Measurements from ENCODE around the gene GPRC5A.

GPRC5A gene

DNA sequence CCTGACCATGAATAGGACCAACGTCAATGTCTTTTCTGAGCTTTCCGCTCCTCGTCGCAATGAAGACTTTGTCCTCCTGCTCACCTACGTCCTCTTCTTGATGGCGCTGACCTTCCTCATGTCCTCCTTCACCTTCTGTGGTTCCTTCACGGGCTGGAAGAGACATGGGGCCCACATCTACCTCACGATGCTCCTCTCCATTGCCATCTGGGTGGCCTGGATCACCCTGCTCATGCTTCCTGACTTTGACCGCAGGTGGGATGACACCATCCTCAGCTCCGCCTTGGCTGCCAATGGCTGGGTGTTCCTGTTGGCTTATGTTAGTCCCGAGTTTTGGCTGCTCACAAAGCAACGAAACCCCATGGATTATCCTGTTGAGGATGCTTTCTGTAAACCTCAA, 17.3 kb downstream of the GPRC5A start:
- Histone ChIP-seq H3K27me3 (ENCODE audit: control insufficient read depth, insufficient read depth, low read length, poor library complexity, severe bottlenecking) (no peaks in the 10 kb centered on the region), H3K27ac (ENCODE audit: insufficient read depth, low read depth, low read length, poor library complexity, severe bottlenecking) (no peak overlapping the region), H3K4me3 (ENCODE audit: insufficient read depth, low read depth, low read length) (no peak overlapping the region), H3K9me3 (ENCODE audit: control insufficient read depth, low read length) (no peaks in the 10 kb centered on the region), H3K4me1 (ENCODE audit: control insufficient read depth, insufficient read depth, low read length) (peaks cover under 1% of the 10 kb centered on the region), H3K36me3 (ENCODE audit: control insufficient read depth, insufficient read depth, low read length) (no peaks in the 10 kb centered on the region)
- WGBS, 2 experiments = 94 to 96% methylated on average over 12 of the region's 12 CpGs

DNA sequence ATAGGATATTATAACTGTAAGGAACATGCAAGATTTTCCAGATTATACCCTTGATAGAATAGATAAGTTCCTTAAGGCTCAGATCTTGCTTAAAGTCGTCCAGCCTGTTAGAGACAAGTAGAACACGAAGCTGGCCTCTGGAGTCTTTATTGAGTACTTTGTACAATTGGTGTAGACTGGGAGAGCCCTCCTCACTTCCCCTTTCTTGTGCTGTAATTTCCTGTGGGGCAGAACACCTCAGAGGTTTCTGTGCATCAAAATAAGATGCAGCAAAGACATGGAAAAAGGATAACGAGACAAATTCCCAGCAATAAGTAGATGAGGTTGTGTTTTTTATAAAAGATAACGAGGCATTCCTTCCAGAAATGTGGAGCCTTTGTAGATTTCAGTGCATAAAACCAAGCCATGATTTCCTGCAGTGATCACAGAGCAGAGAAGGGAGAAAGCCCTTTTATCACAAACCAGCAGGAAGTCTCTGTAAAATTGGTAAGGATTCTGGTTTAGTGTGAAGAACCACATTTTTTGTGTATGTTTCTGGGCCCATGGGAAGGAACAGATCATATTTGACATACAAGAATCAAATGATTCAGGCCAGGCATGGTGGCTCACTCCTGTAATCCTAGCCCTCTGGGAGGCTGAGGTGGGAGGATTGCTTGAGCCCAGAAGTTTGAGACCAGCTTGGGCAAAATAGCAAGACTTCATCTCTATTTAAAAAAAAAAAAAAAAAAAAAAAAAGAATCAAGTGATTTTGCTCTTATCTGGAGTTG, 18.0 kb downstream of the GPRC5A start:
- Histone ChIP-seq H3K4me3 (ENCODE audit: insufficient read depth, low read depth, low read length) (no peak overlapping the region), H3K27me3 (ENCODE audit: control insufficient read depth, insufficient read depth, low read length, poor library complexity, severe bottlenecking) (no peaks in the 10 kb centered on the region), H3K4me1 (ENCODE audit: control insufficient read depth, insufficient read depth, low read length) (peaks cover 6% of the 10 kb centered on the region), H3K27ac (ENCODE audit: insufficient read depth, low read depth, low read length, poor library complexity, severe bottlenecking) (no peak overlapping the region), H3K9me3 (ENCODE audit: control insufficient read depth, low read length) (no peaks in the 10 kb centered on the region), H3K36me3 (ENCODE audit: control insufficient read depth, insufficient read depth, low read length) (no peaks in the 10 kb centered on the region)
- 87 to 88% methylated on average over 4 of the region's 4 CpGs for WGBS, 2 experiments

DNA sequence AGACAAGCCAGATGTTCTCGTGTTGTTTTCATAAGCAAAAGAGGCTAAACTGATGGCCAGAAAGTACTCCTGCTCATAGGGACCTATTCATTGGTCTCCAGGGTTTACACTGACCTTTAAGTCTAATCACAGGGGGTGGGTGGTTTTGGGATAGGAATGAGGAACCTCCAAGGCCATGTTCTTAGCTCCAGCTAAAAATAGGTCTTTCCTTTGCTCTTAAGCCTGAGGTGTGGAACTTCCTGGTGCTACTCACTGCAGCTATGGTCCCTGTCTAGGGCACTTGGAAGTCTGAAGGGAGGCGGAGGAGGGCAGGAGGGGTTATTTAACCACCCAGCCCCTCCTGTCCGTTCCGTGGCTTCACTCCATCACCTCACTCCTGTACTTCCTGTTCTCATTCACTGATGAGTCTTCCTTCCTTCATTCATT, 18.6 kb downstream of the GPRC5A start:
- Histone ChIP-seq H3K9me3 (ENCODE audit: control insufficient read depth, low read length) (no peaks in the 10 kb centered on the region), H3K27ac (ENCODE audit: insufficient read depth, low read depth, low read length, poor library complexity, severe bottlenecking) (no peak overlapping the region), H3K4me3 (ENCODE audit: insufficient read depth, low read depth, low read length) (no peak overlapping the region), H3K36me3 (ENCODE audit: control insufficient read depth, insufficient read depth, low read length) (no peaks in the 10 kb centered on the region), H3K27me3 (ENCODE audit: control insufficient read depth, insufficient read depth, low read length, poor library complexity, severe bottlenecking) (no peaks in the 10 kb centered on the region), H3K4me1 (ENCODE audit: control insufficient read depth, insufficient read depth, low read length) (peaks cover 6% of the 10 kb centered on the region)
- WGBS, 2 experiments = 91 to 92% methylated on average over 4 of the region's 4 CpGs

DNA sequence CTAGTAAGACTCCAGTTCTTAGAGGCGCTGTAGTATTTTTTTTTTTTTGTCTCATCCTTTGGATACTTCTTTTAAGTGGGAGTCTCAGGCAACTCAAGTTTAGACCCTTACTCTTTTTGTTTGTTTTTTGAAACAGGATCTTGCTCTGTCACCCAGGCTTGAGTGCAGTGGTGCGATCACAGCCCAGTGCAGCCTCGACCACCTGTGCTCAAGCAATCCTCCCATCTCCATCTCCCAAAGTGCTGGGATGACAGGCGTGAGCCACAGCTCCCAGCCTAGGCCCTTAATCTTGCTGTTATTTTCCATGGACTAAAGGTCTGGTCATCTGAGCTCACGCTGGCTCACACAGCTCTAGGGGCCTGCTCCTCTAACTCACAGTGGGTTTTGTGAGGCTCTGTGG, 21.3 kb downstream of the GPRC5A start:
- H3K27me3 ChIP-seq (ENCODE audit: control insufficient read depth, insufficient read depth, low read length, poor library complexity, severe bottlenecking) = no peaks in the 10 kb centered on the region
- H3K4me3 ChIP-seq (ENCODE audit: insufficient read depth, low read depth, low read length) = no peak overlapping the region
- H3K36me3 ChIP-seq (ENCODE audit: control insufficient read depth, insufficient read depth, low read length) = no peaks in the 10 kb centered on the region
- H3K27ac ChIP-seq (ENCODE audit: insufficient read depth, low read depth, low read length, poor library complexity, severe bottlenecking) = no peak overlapping the region
- 90 to 92% methylated on average over 5 of the region's 5 CpGs for WGBS, 2 experiments
- no peaks in the 10 kb centered on the region for H3K9me3 ChIP-seq (ENCODE audit: control insufficient read depth, low read length)
- H3K4me1 ChIP-seq (ENCODE audit: control insufficient read depth, insufficient read depth, low read length) = peaks cover 6% of the 10 kb centered on the region

DNA sequence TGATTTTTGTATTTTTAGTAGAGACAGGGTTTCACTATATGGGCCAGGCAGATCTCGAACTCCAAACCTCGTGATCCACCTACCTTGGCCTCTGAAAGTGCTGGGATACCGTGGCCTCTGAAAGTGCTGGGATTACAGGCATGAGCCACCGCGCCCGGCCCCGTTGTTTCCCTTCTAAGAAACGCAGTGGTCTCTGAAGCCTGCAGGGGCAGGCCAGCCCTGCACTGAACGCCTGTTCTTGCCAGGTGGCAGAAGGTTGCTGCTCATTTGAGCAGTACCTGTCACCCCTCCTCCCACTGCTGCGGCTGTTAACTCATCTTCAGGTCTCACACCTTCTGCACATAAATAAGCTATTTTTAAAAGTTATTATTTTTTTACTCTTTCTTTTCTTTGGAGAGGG, 24.3 kb downstream of the GPRC5A start:
- H3K4me3 ChIP-seq (ENCODE audit: insufficient read depth, low read depth, low read length) = no peak overlapping the region
- no peak overlapping the region for H3K27ac ChIP-seq (ENCODE audit: insufficient read depth, low read depth, low read length, poor library complexity, severe bottlenecking)
- H3K9me3 ChIP-seq (ENCODE audit: control insufficient read depth, low read length) = no peaks in the 10 kb centered on the region
- H3K36me3 ChIP-seq (ENCODE audit: control insufficient read depth, insufficient read depth, low read length) = no peaks in the 10 kb centered on the region
- WGBS, 2 experiments = 85% methylated on average over 10 of the region's 10 CpGs
- H3K27me3 ChIP-seq (ENCODE audit: control insufficient read depth, insufficient read depth, low read length, poor library complexity, severe bottlenecking) = no peaks in the 10 kb centered on the region
- peaks cover 6% of the 10 kb centered on the region for H3K4me1 ChIP-seq (ENCODE audit: control insufficient read depth, insufficient read depth, low read length)

DNA sequence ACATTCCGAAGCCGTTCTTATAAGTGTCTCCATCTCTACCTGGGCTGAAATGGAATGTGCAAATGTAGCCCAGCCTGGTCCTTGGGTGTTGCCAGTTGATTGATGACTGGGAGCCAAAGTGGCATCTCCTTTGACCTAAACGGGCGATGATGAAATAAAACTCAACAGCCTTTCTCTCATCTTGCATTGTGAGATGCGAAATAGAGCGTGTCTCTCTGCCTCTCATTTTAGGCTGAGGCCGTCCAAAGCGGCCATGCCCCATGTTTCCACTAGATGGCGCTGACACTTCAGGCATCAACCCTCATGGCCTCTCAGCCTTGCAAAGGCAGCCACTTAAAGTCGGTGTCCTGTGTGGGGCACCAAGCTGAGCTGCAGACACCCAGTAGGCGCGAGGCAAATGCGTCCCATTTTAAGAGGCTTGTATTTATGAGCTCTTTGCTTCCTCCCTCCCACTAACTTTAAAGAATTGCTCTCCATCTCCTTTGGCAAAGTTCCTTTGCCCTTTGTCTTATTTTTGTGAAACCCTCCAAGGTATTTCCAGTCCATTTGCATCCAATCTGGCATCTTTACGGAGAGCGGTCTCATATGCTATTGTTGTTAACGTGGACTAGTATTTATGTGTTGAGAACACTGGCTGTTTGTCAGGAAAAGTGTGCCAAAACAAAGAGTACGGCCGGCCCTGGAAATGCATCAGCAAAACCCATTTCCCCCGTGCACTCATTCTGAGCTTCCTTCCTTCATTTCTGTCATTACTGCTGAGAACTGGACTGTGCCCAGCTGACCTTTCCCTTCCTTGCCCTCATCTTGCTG, 25.0 kb downstream of the GPRC5A start:
- H3K4me3 ChIP-seq (ENCODE audit: insufficient read depth, low read depth, low read length) = no peak overlapping the region
- H3K9me3 ChIP-seq (ENCODE audit: control insufficient read depth, low read length) = no peaks in the 10 kb centered on the region
- no peak overlapping the region for H3K27ac ChIP-seq (ENCODE audit: insufficient read depth, low read depth, low read length, poor library complexity, severe bottlenecking)
- peaks cover 6% of the 10 kb centered on the region for H3K4me1 ChIP-seq (ENCODE audit: control insufficient read depth, insufficient read depth, low read length)
- H3K36me3 ChIP-seq (ENCODE audit: control insufficient read depth, insufficient read depth, low read length) = no peaks in the 10 kb centered on the region
- WGBS, 2 experiments = 44 to 47% methylated on average over 19 of the region's 19 CpGs
- no peaks in the 10 kb centered on the region for H3K27me3 ChIP-seq (ENCODE audit: control insufficient read depth, insufficient read depth, low read length, poor library complexity, severe bottlenecking)

DNA sequence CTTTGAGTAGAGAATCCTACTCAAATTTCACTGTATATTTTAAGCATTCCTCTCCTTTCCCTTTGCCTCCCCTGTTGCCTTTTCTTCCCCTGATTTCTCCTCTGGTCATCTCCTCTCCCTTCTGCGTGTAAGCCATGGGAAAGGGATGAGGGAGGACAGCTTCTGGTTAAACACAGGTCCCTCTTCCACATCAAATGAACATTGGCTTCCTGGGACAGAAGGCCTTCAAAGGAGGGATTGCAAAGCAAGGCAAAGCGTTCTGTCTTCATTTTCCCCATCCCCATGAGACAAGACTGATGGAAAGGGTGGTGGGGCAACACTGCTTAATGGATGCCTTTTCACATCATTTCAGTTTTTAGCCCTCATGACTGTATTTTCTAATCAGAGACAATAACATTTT, 26.2 kb downstream of the GPRC5A start:
- no peak overlapping the region for H3K27ac ChIP-seq (ENCODE audit: insufficient read depth, low read depth, low read length, poor library complexity, severe bottlenecking)
- H3K36me3 ChIP-seq (ENCODE audit: control insufficient read depth, insufficient read depth, low read length) = no peaks in the 10 kb centered on the region
- H3K27me3 ChIP-seq (ENCODE audit: control insufficient read depth, insufficient read depth, low read length, poor library complexity, severe bottlenecking) = no peaks in the 10 kb centered on the region
- WGBS, 2 experiments = 82 to 94% methylated on average over 2 of the region's 2 CpGs
- no peak overlapping the region for H3K4me3 ChIP-seq (ENCODE audit: insufficient read depth, low read depth, low read length)
- H3K9me3 ChIP-seq (ENCODE audit: control insufficient read depth, low read length) = no peaks in the 10 kb centered on the region
- peaks cover 6% of the 10 kb centered on the region for H3K4me1 ChIP-seq (ENCODE audit: control insufficient read depth, insufficient read depth, low read length)

DNA sequence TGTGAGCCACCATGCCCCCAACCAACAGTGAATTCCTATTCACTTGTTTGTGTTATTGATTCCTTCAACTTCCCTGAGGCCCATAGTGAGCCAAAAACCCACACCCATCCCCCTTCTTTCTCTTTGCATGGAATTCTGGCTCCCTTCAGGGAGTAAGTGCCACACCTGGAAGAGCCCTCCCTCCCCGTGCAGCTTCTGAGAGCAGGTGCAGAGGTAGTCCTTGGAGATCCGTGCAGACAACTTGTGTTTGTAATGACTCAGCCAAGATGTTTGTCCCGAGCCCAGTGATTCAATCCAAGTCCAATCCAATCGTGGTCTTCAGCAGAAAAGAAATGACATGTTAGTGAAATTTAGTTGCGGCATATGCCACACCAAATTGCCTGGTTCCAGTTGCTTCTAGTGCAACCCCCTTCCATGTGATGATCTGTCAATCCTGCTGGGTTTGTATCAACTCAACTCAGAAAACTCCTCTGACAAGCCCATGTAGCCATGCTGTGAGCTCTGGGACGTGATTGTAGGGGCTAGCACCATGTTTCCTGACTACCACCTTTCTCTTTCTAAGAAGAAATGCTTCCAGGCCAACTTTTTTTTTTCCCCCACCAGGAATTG, 27.5 kb downstream of the GPRC5A start:
- 83 to 85% methylated on average over 6 of the region's 6 CpGs for WGBS, 2 experiments
- Histone ChIP-seq H3K4me1 (ENCODE audit: control insufficient read depth, insufficient read depth, low read length) (peaks cover 4% of the 10 kb centered on the region), H3K4me3 (ENCODE audit: insufficient read depth, low read depth, low read length) (no peak overlapping the region), H3K27ac (ENCODE audit: insufficient read depth, low read depth, low read length, poor library complexity, severe bottlenecking) (no peak overlapping the region), H3K9me3 (ENCODE audit: control insufficient read depth, low read length) (no peaks in the 10 kb centered on the region), H3K27me3 (ENCODE audit: control insufficient read depth, insufficient read depth, low read length, poor library complexity, severe bottlenecking) (no peaks in the 10 kb centered on the region), H3K36me3 (ENCODE audit: control insufficient read depth, insufficient read depth, low read length) (no peaks in the 10 kb centered on the region)

DNA sequence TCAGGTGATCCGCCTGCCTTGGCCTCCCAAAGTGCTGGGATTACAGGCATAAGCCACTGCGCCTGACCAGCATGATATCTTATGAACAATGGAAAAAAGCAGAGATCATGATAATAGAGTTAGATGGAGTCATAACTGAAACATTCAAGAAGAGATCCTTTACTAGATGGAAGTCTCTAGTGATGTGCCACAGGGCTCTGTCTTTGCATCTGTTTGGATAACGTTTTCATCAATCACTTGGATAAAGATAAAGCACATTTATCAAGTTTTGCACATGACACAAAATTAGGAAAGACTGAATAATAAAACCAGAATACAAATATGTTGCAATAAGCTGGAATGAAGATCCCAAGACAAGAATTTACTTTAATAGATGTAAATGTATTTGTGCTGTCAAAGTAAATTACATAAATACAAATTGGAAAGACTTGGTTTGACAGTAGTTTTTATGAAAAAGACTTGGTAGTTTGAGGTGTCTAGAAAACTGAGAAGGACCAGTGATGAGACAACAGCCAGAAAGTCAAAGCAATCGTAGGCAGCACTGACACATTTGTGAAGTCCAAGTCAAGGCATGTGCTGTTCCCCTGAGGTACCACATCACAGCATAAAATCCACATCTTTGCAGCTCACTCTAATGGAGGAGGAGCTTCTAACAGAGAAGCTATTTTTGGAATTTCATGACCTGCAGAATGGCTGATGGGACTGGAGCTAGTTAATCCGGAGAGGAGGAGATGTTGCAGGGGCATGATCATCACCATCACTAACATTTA, 28.5 kb downstream of the GPRC5A start:
- H3K4me1 ChIP-seq (ENCODE audit: control insufficient read depth, insufficient read depth, low read length) = no peaks in the 10 kb centered on the region
- H3K27me3 ChIP-seq (ENCODE audit: control insufficient read depth, insufficient read depth, low read length, poor library complexity, severe bottlenecking) = no peaks in the 10 kb centered on the region
- H3K27ac ChIP-seq (ENCODE audit: insufficient read depth, low read depth, low read length, poor library complexity, severe bottlenecking) = no peak overlapping the region
- no peak overlapping the region for H3K4me3 ChIP-seq (ENCODE audit: insufficient read depth, low read depth, low read length)
- 87 to 94% methylated on average over 4 to 5 of the region's 5 CpGs for WGBS, 2 experiments
- no peaks in the 10 kb centered on the region for H3K36me3 ChIP-seq (ENCODE audit: control insufficient read depth, insufficient read depth, low read length)
- H3K9me3 ChIP-seq (ENCODE audit: control insufficient read depth, low read length) = no peaks in the 10 kb centered on the region

Data from ectodermal cell (in vitro differentiated cells).